ENCODE results near the gene SLC29A2. TPM values are rescaled to one million over a fixed set of nuclear protein-coding genes. Genes with fewer than 3 reads are reported as not detected.

The SLC29A2 gene
- total and polyA plus RNA-seq, 2 of the 8 experiments (the other 6 are each of a cell fraction or from before 2014, with no cell fraction given) = 29.3 to 31.6 TPM

DNA sequence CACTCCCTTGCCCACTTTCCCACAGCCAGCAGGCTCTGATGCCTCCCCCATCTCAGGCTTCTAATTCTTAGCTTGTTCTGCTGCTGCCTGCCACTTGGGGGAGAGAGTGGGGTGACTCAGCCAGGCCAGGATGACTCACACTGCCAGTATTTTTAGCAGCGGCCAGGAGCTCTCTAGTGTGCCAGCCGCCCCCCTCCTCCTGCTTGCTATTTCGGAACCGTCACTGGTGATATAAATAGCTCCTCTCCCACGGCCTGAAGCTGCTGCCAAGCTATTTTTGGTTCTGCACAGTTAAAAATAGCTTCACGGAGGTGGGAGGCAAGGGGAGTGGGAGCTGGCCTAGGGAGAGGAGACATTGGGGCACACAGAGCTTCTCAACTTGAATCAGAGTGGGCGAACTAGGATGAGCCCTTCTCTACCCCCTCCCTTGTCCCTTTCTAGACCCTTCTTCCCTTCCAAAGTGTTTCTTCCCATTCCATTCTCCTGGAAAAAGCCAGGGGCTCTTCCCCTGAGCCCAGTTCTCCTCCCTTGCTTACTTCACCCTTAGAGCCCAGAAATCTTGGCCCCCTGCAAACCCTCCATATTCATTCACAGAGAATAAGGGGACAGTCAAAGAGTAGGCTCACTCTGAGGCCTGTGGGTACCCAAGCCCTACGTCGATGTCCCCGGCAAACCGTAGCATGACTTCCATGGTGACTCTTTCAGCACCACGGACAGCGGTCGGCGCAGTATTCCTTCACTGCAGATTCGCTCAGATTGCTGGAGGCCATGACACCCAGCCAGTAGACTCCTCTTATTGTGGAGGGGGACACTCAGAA, 46.8 kb upstream of the SLC29A2 start (continued):
- TF ChIP-seq CBX8 (IDR thresholded peaks at IDR 0.05; ENCODE audit: borderline replicate concordance, low read depth, low read length) (no peak), HDAC6 (IDR thresholded peaks at IDR 0.05; ENCODE audit: low read depth, low read length) (no peak), POLR2AphosphoS5 (IDR thresholded peaks at IDR 0.05; ENCODE audit: low read depth, low read length) (no peak), KDM1A (IDR thresholded peaks at IDR 0.05; ENCODE audit: borderline replicate concordance, low read length) (no peak), CEBPB (IDR thresholded peaks at IDR 0.05; ENCODE audit: low read depth, low read length) (no peak), RBBP5 (IDR thresholded peaks at IDR 0.05; ENCODE audit: borderline replicate concordance, low read depth, low read length) (peak; percentile 24; the same call in 1 of the 2 replicates), TAF7 (optimal IDR thresholded peaks at IDR 0.05; ENCODE audit: borderline replicate concordance, low read depth, low read length) (no peak), GTF2F1 (IDR thresholded peaks at IDR 0.05; ENCODE audit: borderline replicate concordance, low read depth, low read length) (no peak), CTBP2 (IDR thresholded peaks at IDR 0.05; ENCODE audit: borderline replicate concordance, insufficient read depth, insufficient read length, low read length) (no peak), HDAC2 (IDR thresholded peaks at IDR 0.05; ENCODE audit: borderline replicate concordance in 1 of 2, low read depth in 2 of 2, low read length in 2 of 2) (no peak), EZH2 (IDR thresholded peaks at IDR 0.05; ENCODE audit: low read depth, low read length, severe bottlenecking) (no peak), SP1 (IDR thresholded peaks at IDR 0.05; ENCODE audit: low read depth, low read length) (0 out of 2 replicates have a peak, but pooled peaks have one; percentile 37), TEAD4 (IDR thresholded peaks at IDR 0.05; ENCODE audit: low read depth, low read length) (no peak), ZNF274 (IDR thresholded peaks at IDR 0.05; ENCODE audit: borderline replicate concordance, extremely low read depth, low read length) (no peak), RAD21 (IDR thresholded peaks at IDR 0.05 in 1 of 2, conservative IDR thresholded peaks at IDR 0.05 in 1 of 2; ENCODE audit: low read depth in 2 of 2, low read length in 2 of 2) (peak; percentile 44 to 60; a peak in 3 of 4 replicates), RFX5 (IDR thresholded peaks at IDR 0.05; ENCODE audit: borderline replicate concordance, low read depth, low read length) (no peak), SP4 (IDR thresholded peaks at IDR 0.05; ENCODE audit: low read length) (no peak)
- TF ChIP-seq, protein P1, sequence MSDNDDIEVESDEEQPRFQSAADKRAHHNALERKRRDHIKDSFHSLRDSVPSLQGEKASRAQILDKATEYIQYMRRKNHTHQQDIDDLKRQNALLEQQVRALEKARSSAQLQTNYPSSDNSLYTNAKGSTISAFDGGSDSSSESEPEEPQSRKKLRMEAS (IDR thresholded peaks at IDR 0.05) = peak; percentile 51
- TF ChIP-seq, protein P2, sequence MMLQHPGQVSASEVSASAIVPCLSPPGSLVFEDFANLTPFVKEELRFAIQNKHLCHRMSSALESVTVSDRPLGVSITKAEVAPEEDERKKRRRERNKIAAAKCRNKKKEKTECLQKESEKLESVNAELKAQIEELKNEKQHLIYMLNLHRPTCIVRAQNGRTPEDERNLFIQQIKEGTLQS (IDR thresholded peaks at IDR 0.05; ENCODE audit: insufficient read depth, low read depth, low read length) = peak; percentile 85
